Trophoblast cell (in vitro differentiated cells and primary cell): ENCODE results near the gene KCNJ6.

Source experiments
- DNase-seq, 2 donors: peaks; one replicate each; pipeline ENCODE4 v3.0.0-alpha.2; 2016
- H2AFZ ChIP-seq: 2 replicates; pipeline ENCODE4 v1.6.1; 2013; ENCODE audit warnings: low read length, moderate library complexity, mild to moderate bottlenecking; ENCODE audit not compliant: insufficient read depth, poor library complexity
- H2AK5ac ChIP-seq: 2 replicates; pipeline ENCODE4 v1.6.1; 2013; ENCODE audit warnings: mild to moderate bottlenecking, low read length
- H2BK120ac ChIP-seq: 2 replicates; pipeline ENCODE4 v1.6.1; 2013; ENCODE audit warnings: low read length, mild to moderate bottlenecking, moderate library complexity; ENCODE audit not compliant: insufficient read depth, poor library complexity
- H2BK12ac ChIP-seq: 2 replicates; pipeline ENCODE4 v1.6.1; 2013; ENCODE audit warnings: mild to moderate bottlenecking, low read length, moderate library complexity
- H2BK5ac ChIP-seq: 2 replicates; pipeline ENCODE4 v1.6.1; 2013; ENCODE audit warnings: low read length, low read depth, moderate library complexity, mild to moderate bottlenecking; ENCODE audit not compliant: poor library complexity
- H3K14ac ChIP-seq: 2 replicates; pipeline ENCODE4 v1.6.1; 2013; ENCODE audit warnings: mild to moderate bottlenecking, low read length
- H3K18ac ChIP-seq: 2 replicates; pipeline ENCODE4 v1.6.1; 2013; ENCODE audit warnings: mild to moderate bottlenecking, low read length
- H3K23ac ChIP-seq: 2 replicates; pipeline ENCODE4 v1.6.1; 2013; ENCODE audit warnings: low read length
- H3K27ac ChIP-seq: 2 replicates; pipeline ENCODE4 v1.5.1; 2013; ENCODE audit warnings: low read depth, mild to moderate bottlenecking, inconsistent platforms, low read length, moderate library complexity
- H3K27me3 ChIP-seq: 2 replicates; pipeline ENCODE4 v1.6.1; 2013; ENCODE audit warnings: inconsistent platforms, mild to moderate bottlenecking, low read length, moderate library complexity; ENCODE audit not compliant: insufficient read depth
- H3K36me3 ChIP-seq, 2 experiments: 1 replicate in 1 of 2; 2 replicates in 1 of 2; pipeline ENCODE4 v1.6.1; 2013; ENCODE audit warnings: low read length in 2 of 2, mild to moderate bottlenecking in 2 of 2, moderate library complexity in 1 of 2; ENCODE audit not compliant: insufficient read depth in 2 of 2, control insufficient read depth in 1 of 2
- H3K4ac ChIP-seq: 2 replicates; pipeline ENCODE4 v1.6.1; 2013; ENCODE audit warnings: low read depth, mild to moderate bottlenecking, low read length, moderate library complexity
- H3K4me1 ChIP-seq, 2 experiments: 1 replicate in 1 of 2; 2 replicates in 1 of 2; pipeline ENCODE4 v1.6.1; 2013; ENCODE audit warnings: low read length in 2 of 2, mild to moderate bottlenecking in 2 of 2, moderate library complexity in 1 of 2; ENCODE audit not compliant: insufficient read depth in 2 of 2, control insufficient read depth in 1 of 2
- H3K4me2 ChIP-seq: 2 replicates; pipeline ENCODE4 v1.6.1; 2013; ENCODE audit warnings: inconsistent platforms, mild to moderate bottlenecking, low read length, moderate library complexity
- H3K4me3 ChIP-seq: 2 replicates; pipeline ENCODE4 v1.5.1; 2013; ENCODE audit warnings: mild to moderate bottlenecking, low read depth, low read length, inconsistent platforms
- H3K79me1 ChIP-seq: one replicate; pipeline ENCODE4 v1.6.1; 2013; ENCODE audit warnings: low read length
- H3K79me2 ChIP-seq: 2 replicates; pipeline ENCODE4 v1.6.1; 2013; ENCODE audit warnings: low read length, mild to moderate bottlenecking; ENCODE audit not compliant: control insufficient read depth, insufficient read depth, poor library complexity
- H3K9ac ChIP-seq: 2 replicates; pipeline ENCODE4 v1.6.1; 2013; ENCODE audit warnings: mild to moderate bottlenecking, low read length
- H3K9me3 ChIP-seq: 2 replicates; pipeline ENCODE4 v1.6.1; 2013; ENCODE audit warnings: low read depth, mild to moderate bottlenecking, control low read depth, inconsistent platforms, low read length; ENCODE audit not compliant: insufficient read depth
- H4K12ac ChIP-seq: 2 replicates; pipeline ENCODE4 v1.6.1; 2013; ENCODE audit warnings: low read depth, mild to moderate bottlenecking, low read length, moderate library complexity
- H4K8ac ChIP-seq: 2 replicates; pipeline ENCODE4 v1.6.1; 2013; ENCODE audit warnings: low read depth, mild to moderate bottlenecking, low read length, moderate library complexity
- H4K91ac ChIP-seq: one replicate; pipeline ENCODE4 v1.6.1; 2013; ENCODE audit warnings: low read depth, mild to moderate bottlenecking, low read length, moderate library complexity
- WGBS: extraction: QIAGEN DNeasy Blood & Tissue Kit; methylation state at CpG from one replicate; pipeline ENCODE4 v1.1.7; 2013; ENCODE audit warnings: missing lambda C conversion rate; ENCODE audit not compliant: insufficient read length, insufficient coverage; ENCODE audit errors: extremely low coverage; 5-methylcytosine and 5-hydroxymethylcytosine counted together

Gene KCNJ6

DNA sequence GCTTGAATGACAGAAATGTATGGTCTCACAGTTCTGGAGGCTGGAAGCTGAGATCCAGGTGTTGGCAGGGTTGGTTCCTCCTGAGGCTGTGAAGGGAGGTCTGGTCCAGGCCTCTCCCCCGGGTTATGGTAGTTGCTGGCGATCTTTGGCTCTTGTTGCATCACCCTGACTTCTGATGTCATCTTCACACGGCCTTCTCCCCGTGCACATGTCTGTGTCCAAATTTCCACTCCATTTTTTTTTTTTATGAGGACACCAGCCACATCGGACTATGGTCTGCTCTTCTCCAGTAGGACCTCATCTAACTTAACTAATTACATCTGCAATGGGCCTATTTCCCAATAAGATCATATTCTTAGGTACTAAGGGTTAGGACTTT is 232.2 kb downstream of the KCNJ6 start:
- no peak overlapping the region for H4K91ac ChIP-seq
- no peaks in the 10 kb centered on the region for H3K9me3 ChIP-seq
- H3K18ac ChIP-seq: no peak overlapping the region
- no peak overlapping the region for H2BK120ac ChIP-seq
- H3K79me2 ChIP-seq: no peaks in the 10 kb centered on the region
- no peak overlapping the region for H3K23ac ChIP-seq
- no peak overlapping the region for H2BK5ac ChIP-seq
- no peaks in the 10 kb centered on the region for H3K27me3 ChIP-seq
- H2BK12ac ChIP-seq: no peak overlapping the region
- H4K8ac ChIP-seq: no peak overlapping the region
- H3K4me1 ChIP-seq: peaks cover 0 to 5% of the 10 kb centered on the region in 2 experiments
- H3K14ac ChIP-seq: no peak overlapping the region
- no peak overlapping the region for H3K9ac ChIP-seq
- no peak overlapping the region for H3K27ac ChIP-seq
- H2AK5ac ChIP-seq: no peak overlapping the region
- H2AFZ ChIP-seq: no peak overlapping the region
- H3K4me2 ChIP-seq: no peak overlapping the region
- H4K12ac ChIP-seq: no peak overlapping the region
- no peak for DNase-seq
- H3K4me3 ChIP-seq: no peak overlapping the region
- no CpG with 5 or more reads among the region's 5 CpGs for WGBS
- H3K36me3 ChIP-seq: no peaks in the 10 kb centered on the region
- no peak overlapping the region for H3K4ac ChIP-seq
- peaks cover 2% of the 10 kb centered on the region for H3K79me1 ChIP-seq

DNA sequence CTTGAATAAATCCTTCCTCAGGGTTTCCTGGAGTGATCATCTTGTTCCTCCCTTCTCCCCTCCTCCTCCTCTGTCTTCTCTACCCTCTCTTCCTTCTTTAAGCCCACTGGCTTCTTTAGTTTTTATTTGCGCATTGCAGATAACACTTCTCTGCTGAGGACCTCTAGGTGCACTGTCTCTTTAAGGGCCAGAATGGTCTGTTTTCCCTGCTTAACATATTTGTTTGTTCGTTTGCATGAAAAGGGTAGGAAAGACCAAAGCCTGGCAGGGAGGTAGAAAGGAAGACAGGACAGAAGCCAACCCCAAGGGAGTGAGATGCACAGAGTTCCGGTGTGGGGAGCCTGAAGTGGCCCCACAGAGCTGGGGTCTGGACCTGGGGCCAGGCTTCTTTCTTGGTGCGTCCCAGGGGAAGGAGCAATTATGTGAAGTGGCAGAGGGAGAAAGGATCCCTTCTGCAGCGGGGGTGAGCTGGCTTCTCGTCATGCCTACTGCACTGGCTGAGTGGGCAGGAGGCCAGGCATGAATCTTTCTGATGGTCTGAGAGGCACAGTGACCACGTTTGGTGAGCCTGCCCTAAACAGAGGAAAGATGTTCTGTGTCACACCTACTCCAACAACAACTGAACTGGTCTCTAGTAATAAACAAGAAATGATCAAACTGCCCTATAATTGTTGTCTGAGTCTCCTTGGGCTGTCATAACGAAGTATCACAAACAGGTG is 232.7 kb downstream of the KCNJ6 start:
- Histone ChIP-seq H3K27me3 (no peaks in the 10 kb centered on the region), H3K23ac (no peak overlapping the region), H3K14ac (no peak overlapping the region), H2AFZ (no peak overlapping the region), H3K9me3 (no peaks in the 10 kb centered on the region), H3K4me2 (no peak overlapping the region), H3K4me3 (no peak overlapping the region), H2BK120ac (no peak overlapping the region), H3K18ac (no peak overlapping the region), H4K91ac (no peak overlapping the region), H2BK5ac (no peak overlapping the region), H3K4me1 (peaks cover 0 to 5% of the 10 kb centered on the region in 2 experiments), H3K9ac (no peak overlapping the region), H3K4ac (no peak overlapping the region), H2BK12ac (no peak overlapping the region), H2AK5ac (no peak overlapping the region), H4K12ac (no peak overlapping the region), H3K79me2 (no peaks in the 10 kb centered on the region), H3K36me3 (no peaks in the 10 kb centered on the region), H3K79me1 (peaks cover 2% of the 10 kb centered on the region), H3K27ac (no peak overlapping the region), H4K8ac (no peak overlapping the region)
- WGBS: no CpG with 5 or more reads among the region's 8 CpGs
- no peak for DNase-seq

DNA sequence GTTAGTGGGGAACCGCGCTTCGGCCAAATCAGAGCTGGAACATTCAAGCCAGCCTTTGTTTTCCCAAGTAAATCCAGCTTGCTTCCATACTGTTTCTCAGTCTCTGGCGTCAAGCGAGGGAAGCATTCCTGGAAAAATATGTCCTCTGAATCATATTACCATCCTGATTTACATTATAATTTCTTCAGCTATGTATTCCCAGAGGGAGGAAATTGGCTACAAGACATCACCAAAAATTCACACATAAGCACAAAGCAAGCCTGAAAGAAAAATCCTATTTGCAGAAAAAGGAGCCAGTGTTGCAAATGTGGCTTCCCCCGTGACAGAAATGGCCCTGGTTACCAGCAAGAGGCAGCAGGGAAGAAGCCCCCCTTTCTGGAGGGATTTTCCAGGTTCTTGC is 233.3 kb downstream of the KCNJ6 start:
- Histone ChIP-seq H3K14ac (no peak overlapping the region), H4K12ac (no peak overlapping the region), H2AFZ (no peak overlapping the region), H3K36me3 (no peaks in the 10 kb centered on the region), H3K79me1 (no peaks in the 10 kb centered on the region), H4K8ac (no peak overlapping the region), H3K4me3 (no peak overlapping the region), H2BK12ac (no peak overlapping the region), H2BK120ac (no peak overlapping the region), H3K4ac (no peak overlapping the region), H3K79me2 (no peaks in the 10 kb centered on the region), H3K4me2 (no peak overlapping the region), H3K9ac (no peak overlapping the region), H3K27me3 (no peaks in the 10 kb centered on the region), H3K23ac (no peak overlapping the region), H3K18ac (no peak overlapping the region), H3K4me1 (peaks cover 0 to 5% of the 10 kb centered on the region in 2 experiments), H3K27ac (no peak overlapping the region), H4K91ac (no peak overlapping the region), H2BK5ac (no peak overlapping the region), H2AK5ac (no peak overlapping the region), H3K9me3 (no peaks in the 10 kb centered on the region)
- DNase-seq: no peak
- WGBS: no CpG with 5 or more reads among the region's 6 CpGs

DNA sequence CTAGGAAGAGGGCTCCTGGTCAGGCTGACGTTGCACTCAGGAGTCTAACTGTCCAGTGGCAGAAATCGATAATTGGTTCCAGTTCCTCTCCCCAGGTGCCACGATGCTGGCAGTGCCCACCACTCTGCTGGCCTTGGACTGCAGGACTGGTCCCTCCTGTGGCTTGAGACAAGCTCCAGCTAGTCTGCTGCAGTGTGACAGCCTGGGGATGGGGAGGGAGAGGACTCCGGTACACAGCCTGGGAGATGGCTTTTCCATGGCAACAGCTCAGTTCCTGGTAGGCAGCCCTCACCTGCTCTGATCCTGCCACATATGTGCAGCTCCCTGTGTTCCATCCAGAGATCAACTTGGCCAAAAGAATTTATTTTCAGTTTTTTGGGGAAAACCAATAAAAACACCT is 239.3 kb downstream of the KCNJ6 start:
- H2BK120ac ChIP-seq: no peak overlapping the region
- H4K8ac ChIP-seq: no peak overlapping the region
- H3K9ac ChIP-seq: no peak overlapping the region
- no peak overlapping the region for H3K4me2 ChIP-seq
- H3K79me1 ChIP-seq: no peaks in the 10 kb centered on the region
- H3K4me1 ChIP-seq: peaks cover 0 to 7% of the 10 kb centered on the region in 2 experiments
- no peak overlapping the region for H3K4ac ChIP-seq
- H3K23ac ChIP-seq: no peak overlapping the region
- no peak overlapping the region for H2AK5ac ChIP-seq
- H3K36me3 ChIP-seq: no peaks in the 10 kb centered on the region
- no peak overlapping the region for H3K27ac ChIP-seq
- no peak overlapping the region for H3K4me3 ChIP-seq
- peaks cover 2% of the 10 kb centered on the region for H3K9me3 ChIP-seq
- H3K27me3 ChIP-seq: no peaks in the 10 kb centered on the region
- no peak overlapping the region for H4K91ac ChIP-seq
- no peak overlapping the region for H4K12ac ChIP-seq
- no peak for DNase-seq
- H3K79me2 ChIP-seq: no peaks in the 10 kb centered on the region
- no peak overlapping the region for H3K14ac ChIP-seq
- H2AFZ ChIP-seq: no peak overlapping the region
- no peak overlapping the region for H2BK12ac ChIP-seq
- no peak overlapping the region for H2BK5ac ChIP-seq
- H3K18ac ChIP-seq: no peak overlapping the region
- no CpG with 5 or more reads among the region's 4 CpGs for WGBS
